Activated T-helper 17 cell treated with anti-CD3 and anti-CD28 coated beads, Interleukin-2, amount 50 U/mL, for 72 hours (primary cell): ENCODE measurements around the gene LPIN3. TPM values are rescaled to one million over a fixed set of nuclear protein-coding genes. Genes with fewer than 3 reads are reported as not detected.
A peak's percentile ranks its signal among the peaks of the same experiment; 100 is the strongest.

Experiments
- ATAC-seq: fragments of 150-1000 bp; cut with Tn5 transposase; replicated peaks from 2 replicates; pipeline ENCODE4 v1.10.0; 2021; ENCODE audit warnings: mild to moderate bottlenecking, moderate library complexity
- H3K27ac Mint-ChIP-seq: one replicate; pipeline ENCODE4 v1.8.0; 2022; ENCODE audit warnings: mixed read lengths
- H3K27me3 Mint-ChIP-seq: one replicate; pipeline ENCODE4 v1.8.0; 2022; ENCODE audit warnings: mixed read lengths
- H3K36me3 Mint-ChIP-seq: one replicate; pipeline ENCODE4 v1.8.0; 2022; ENCODE audit warnings: low read depth, mild to moderate bottlenecking, mixed read lengths
- H3K4me1 Mint-ChIP-seq: one replicate; pipeline ENCODE4 v1.8.0; 2022; ENCODE audit warnings: mixed read lengths
- H3K4me3 Mint-ChIP-seq: one replicate; pipeline ENCODE4 v1.8.0; 2022; ENCODE audit warnings: mild to moderate bottlenecking, mixed read lengths
- H3K9me3 Mint-ChIP-seq: one replicate; pipeline ENCODE4 v1.8.0; 2022; ENCODE audit warnings: mixed read lengths
- total RNA-seq, 2 donors: library from RNA; stranded (reverse); gene quantifications; one replicate each; pipeline ENCODE4 v1.2.3, GENCODE V29; 2022

The LPIN3 gene
- total RNA-seq, 2 donors from 2014 or later: 2.3 to 10.0 TPM

GRCh38 chr20:41395667-41396664 lies 55.3 kb downstream of the LPIN3 start:
- H3K4me3 Mint-ChIP-seq: no peak overlapping the region
- no peak for ATAC-seq
- H3K4me1 Mint-ChIP-seq: no peaks in the 10 kb centered on the region
- no peak overlapping the region for H3K27ac Mint-ChIP-seq
- no peaks in the 10 kb centered on the region for H3K36me3 Mint-ChIP-seq
- no peaks in the 10 kb centered on the region for H3K27me3 Mint-ChIP-seq
- no peaks in the 10 kb centered on the region for H3K9me3 Mint-ChIP-seq

DNA sequence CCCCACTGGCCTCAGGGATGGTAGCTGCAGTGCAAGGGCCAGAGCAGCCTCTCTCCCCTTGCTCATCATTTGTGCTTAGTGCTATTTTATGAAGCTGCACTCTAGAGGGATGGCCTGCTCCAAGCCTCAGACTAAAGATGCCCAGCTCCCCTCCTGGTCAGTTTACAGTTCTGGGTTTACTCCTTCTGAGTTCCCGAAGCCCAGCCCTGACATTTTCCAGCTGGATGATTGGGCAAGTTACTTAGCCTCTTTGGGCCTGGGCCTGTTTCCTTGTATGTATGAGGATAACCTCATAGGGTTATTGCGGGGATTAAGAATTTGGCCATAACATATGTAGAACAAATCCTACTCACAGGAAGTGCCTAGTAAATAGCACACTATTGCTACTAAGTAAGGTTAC lies 57.8 kb downstream of the LPIN3 start:
- H3K36me3 Mint-ChIP-seq: peaks cover 4% of the 10 kb centered on the region

DNA sequence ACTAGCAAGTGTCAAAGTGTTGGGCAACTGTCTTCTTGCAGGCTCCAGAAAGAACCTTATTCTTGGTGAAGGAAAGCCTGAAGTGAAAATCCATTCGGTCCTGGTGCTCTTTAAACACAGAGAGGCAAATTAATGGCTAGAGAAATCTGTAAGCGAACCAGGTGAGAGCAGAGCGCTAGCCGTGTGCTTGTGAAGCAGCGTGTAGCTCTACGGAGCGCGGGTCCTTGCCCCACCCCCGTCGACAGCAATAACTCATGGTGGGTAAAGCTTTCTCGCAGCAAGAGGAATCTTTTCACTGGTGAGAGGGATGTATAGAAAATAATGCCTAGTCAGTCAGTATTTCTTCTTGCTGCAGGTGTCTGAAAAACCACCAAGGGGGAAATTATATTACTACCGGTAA lies 63.0 kb downstream of the LPIN3 start:
- ATAC-seq: no peak
- Mint-ChIP-seq H3K36me3 (peaks cover 45% of the 10 kb centered on the region), H3K27ac (no peak overlapping the region), H3K4me1 (peaks cover 4% of the 10 kb centered on the region), H3K9me3 (no peaks in the 10 kb centered on the region), H3K27me3 (no peaks in the 10 kb centered on the region), H3K4me3 (no peak overlapping the region)

More for the DNA sequence above, 57.8 kb downstream of the LPIN3 start:
- Mint-ChIP-seq H3K4me3 (no peak overlapping the region), H3K9me3 (no peaks in the 10 kb centered on the region), H3K4me1 (no peaks in the 10 kb centered on the region), H3K27me3 (no peaks in the 10 kb centered on the region), H3K27ac (no peak overlapping the region)
- ATAC-seq: no peak

DNA sequence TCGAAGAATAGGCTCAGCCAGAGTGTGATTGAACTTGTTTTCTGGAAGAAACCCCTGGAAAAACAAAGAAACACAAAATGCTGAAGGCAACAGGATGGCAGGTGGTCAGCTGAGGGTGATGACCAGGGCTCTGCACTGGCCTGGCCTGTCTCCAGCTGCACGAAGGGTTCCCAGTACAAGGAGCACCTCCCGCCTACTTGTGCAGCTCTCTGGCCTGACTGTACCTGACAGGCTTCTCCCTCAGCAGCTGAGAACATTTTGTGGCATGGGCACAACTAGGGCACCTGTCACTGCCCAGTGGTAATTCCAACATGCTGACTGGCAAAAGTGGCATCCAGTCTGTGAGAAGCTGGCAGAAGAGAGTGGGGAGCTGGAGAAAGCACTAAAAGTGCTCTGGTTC lies 64.8 kb downstream of the LPIN3 start:
- Mint-ChIP-seq H3K4me3 (no peak overlapping the region), H3K27me3 (no peaks in the 10 kb centered on the region), H3K4me1 (peaks cover 12% of the 10 kb centered on the region), H3K27ac (no peak overlapping the region), H3K9me3 (no peaks in the 10 kb centered on the region), H3K36me3 (peaks cover 57% of the 10 kb centered on the region)
- no peak for ATAC-seq

DNA sequence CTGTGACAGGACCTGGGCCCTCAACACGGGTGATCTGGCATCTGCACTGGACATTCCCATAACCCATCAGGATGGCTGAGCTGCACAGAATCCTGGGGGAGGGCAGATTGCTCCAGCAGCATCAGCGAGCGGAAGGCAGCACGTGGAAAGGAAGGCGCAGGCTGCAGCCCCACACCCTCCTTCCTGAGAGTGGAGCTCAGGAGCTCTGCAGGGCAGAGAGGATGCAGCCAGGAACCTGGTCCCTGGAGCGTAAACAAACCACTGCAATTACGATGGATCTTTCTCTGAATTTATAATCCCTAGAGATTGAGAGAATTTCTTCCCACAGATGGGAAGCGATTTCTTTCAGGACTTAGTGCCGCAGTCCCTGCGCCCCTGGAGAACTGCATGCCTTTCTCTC lies 65.7 kb downstream of the LPIN3 start:
- Mint-ChIP-seq H3K27ac (no peak overlapping the region), H3K36me3 (peaks cover 64% of the 10 kb centered on the region), H3K9me3 (no peaks in the 10 kb centered on the region), H3K27me3 (no peaks in the 10 kb centered on the region), H3K4me1 (peaks cover 12% of the 10 kb centered on the region), H3K4me3 (no peak overlapping the region)
- no peak for ATAC-seq

DNA sequence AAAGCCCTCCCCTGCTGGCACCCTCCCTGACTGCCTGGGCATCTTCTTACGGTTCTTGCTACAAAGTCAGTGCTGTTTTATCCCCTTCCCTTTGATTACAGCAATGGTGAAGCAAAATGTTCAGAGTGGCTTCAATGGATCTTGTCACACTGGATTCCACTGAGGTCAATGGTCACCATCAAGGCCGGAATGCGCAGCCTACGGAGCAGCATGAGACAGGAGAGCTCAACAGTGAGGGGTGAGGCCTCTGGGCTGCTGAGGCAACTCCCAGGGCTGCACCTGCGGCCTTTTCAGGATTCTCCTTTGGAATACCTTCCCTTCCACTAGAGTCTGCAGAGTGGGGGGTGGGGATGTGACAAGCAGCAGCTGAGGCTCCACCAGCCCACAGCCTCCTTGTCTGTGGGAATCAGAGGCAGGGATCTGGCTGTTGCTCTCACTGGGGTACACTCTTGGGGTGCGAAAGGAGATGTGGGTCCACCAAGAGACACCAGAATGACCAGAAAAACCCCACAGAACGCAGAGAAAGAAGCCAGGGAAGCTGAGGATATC lies 66.3 kb downstream of the LPIN3 start:
- no peak for ATAC-seq
- Mint-ChIP-seq H3K27ac (peak overlapping the region; percentile 51), H3K27me3 (no peaks in the 10 kb centered on the region), H3K4me3 (no peak overlapping the region), H3K36me3 (peaks cover 70% of the 10 kb centered on the region), H3K9me3 (no peaks in the 10 kb centered on the region), H3K4me1 (peaks cover 12% of the 10 kb centered on the region)

DNA sequence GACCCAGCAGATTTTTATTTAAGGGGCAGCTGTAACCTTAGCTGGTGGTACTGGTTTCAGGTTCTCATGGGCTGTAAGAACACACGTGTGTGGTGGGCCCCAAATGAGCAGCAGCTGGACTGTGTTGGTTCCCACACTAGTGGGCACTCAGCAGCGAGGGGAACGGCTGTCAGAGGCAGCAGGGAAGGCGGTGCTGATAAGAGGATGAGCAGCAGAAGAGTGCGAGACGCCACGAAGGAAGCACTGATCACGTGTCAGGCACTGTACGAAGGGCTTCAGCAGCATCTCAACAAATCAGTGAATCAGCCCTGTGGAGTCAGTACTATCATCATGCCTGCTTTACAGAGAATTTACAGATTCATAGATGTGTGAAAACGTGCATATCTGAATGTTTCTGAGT lies 67.0 kb downstream of the LPIN3 start:
- no peak for ATAC-seq
- peaks cover 12% of the 10 kb centered on the region for H3K4me1 Mint-ChIP-seq
- H3K36me3 Mint-ChIP-seq: peaks cover 77% of the 10 kb centered on the region
- H3K27me3 Mint-ChIP-seq: no peaks in the 10 kb centered on the region
- no peak overlapping the region for H3K4me3 Mint-ChIP-seq
- peak overlapping the region; percentile 51 for H3K27ac Mint-ChIP-seq
- H3K9me3 Mint-ChIP-seq: no peaks in the 10 kb centered on the region

- H3K27ac Mint-ChIP-seq: peak overlapping the region; percentile 73
- H3K4me1 Mint-ChIP-seq: peaks cover 12% of the 10 kb centered on the region
- ATAC-seq: peak; percentile 75
- no peak overlapping the region for H3K4me3 Mint-ChIP-seq
- H3K36me3 Mint-ChIP-seq: peaks cover 79% of the 10 kb centered on the region
- no peaks in the 10 kb centered on the region for H3K9me3 Mint-ChIP-seq
- H3K27me3 Mint-ChIP-seq: no peaks in the 10 kb centered on the region
Measured at GRCh38 chr20:41408156-41408794, 67.7 kb downstream of the LPIN3 start.

DNA sequence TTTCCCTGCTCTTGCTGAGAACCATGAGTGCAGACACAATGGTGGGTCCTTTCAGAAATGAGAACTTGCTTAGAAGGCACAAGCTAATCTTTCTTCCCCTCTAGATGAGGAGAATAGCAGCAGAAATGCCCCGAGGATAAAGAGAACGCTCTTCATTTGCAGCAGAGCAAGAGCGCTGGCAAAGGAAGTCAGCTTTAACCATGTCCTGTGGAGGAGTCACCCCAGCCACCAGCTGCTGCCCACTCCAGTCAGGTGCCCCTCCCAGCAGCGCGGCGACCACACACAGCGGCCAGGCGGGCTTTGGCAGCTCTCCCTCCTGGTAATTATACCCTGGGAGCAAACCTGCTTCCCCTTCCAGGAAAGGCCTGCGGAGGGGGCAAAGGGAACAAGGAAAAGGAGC lies 68.4 kb downstream of the LPIN3 start:
- Mint-ChIP-seq H3K27me3 (no peaks in the 10 kb centered on the region), H3K36me3 (peaks cover 82% of the 10 kb centered on the region), H3K4me3 (no peak overlapping the region), H3K27ac (peak overlapping the region; percentile 73), H3K4me1 (peaks cover 17% of the 10 kb centered on the region), H3K9me3 (no peaks in the 10 kb centered on the region)
- ATAC-seq: no peak

Other genes with a start within 250 kb of the LPIN3 start
- 100 to 1,000 TPM; 184 to 628 TPM for gene PLCG1, start 203.3 kb upstream of the LPIN3 start, total RNA-seq
- 1 to 10 TPM; 6.9 to 9.6 TPM for gene ZHX3, start 23.1 kb upstream of the LPIN3 start, total RNA-seq
- not detected for gene EMILIN3, start 26.0 kb downstream of the LPIN3 start, total RNA-seq